Globus pallidus (tissue), 1 donor: ENCODE results near the gene MRPS17.
"Not testable (repeated sequence)": the region's sequence is repeated elsewhere in the genome, so short reads cannot be mapped to it uniquely, and the experiment has no call there.

Experiments
- DNase-seq: peaks from one replicate; pipeline ENCODE4 v3.0.0-alpha.2; 2015; ENCODE audit warnings: low spot score

MRPS17 gene

DNA sequence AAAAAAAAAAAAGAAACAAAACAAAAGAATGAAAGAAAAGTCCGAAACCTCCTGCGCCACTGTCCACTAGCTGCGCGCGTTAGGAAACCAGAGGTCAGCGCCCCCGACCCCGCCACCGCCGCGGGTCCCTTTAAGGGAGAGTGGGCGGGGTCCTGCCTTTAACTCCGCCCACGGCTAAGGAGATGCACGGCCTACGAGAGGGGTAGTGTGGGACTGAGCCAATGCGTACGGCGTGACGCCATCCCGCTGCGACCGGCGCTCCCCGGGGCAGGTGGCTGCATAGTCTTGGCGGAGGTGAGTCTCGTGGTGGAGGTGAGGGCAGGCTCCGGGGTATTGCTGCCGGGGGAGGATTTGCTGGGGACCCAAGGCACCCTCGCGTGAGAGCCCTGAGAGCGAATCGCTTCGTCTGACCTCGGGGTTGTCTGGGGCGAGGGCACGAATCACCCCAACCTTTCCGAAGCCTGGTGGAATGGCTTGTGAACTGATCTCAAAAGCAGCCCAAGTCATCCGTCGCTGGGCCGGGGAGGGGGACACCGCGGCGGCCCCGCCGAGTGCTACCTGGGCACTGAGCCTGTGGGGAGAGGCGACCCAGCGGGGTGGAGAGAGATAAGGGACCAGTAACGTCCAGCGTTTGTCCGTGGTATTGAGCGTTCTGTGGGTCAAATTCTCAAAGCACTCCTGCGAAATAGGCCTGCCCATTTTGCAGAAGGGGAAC, at the start of gene MRPS17:
Gene MRPS17, plus strand, starts transcription at position 241 of the 715 bp plus-strand sequence. CDS start 1,319 bp downstream, outside the sequence.
- DNase-seq = peak; percentile 79

DNA sequence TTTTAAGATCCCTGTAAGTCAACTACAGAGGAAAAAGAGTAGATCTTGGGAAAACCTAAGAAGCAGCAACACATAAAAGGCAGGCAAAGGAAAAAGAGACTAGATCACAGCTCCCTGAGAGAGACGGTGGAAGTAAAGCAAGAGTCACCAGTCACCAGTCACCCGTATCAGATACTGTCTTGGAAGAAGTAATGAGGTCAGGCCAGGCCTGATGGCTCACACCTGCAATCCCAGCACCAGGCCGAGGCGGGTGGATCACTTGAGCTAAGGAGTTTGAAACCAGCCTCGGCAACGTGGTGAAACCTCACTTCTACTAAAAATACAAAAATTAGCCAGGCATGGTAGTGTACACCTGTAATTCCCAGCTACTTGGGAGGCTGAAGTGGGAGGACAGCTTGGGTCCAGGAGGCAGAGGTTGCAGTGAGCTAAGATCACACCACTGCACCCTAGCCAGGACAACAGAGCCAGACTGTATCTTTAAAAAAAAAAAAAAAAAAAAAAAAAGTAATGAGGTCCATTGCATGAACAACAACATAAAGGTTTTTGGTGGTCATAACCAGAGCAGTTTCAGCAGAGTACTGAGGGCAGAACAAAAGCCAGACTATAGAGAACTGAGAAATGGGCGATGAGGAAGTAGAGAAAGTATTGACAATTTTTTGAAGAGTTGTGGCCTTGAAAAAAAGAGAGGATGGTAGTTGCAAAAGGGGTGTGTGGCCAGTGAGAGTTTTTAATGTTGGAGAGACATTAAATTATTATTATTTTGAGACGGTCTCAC, 47.5 kb upstream of the MRPS17 start:
- no peak for DNase-seq

DNA sequence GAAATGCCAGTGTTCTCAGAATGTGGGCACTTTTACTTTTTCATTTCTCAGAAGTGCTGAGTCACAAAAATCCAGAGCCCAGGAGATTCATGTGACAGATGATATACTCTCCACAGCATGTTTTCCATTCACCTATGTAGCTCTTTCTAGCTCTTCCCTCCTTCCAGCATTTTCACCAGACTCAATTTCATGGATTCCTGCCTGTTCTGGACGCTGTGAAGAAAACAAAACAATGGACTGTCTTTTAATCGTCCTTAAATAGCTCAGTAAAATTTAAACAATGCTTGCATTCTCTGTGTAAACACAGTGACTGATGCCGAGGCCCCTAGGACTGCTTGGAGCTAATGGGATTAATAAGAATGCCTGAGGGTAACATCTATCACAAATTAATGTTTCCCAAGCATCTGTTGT, 38.9 kb upstream of the MRPS17 start:
- peak; percentile 75 for DNase-seq

DNA sequence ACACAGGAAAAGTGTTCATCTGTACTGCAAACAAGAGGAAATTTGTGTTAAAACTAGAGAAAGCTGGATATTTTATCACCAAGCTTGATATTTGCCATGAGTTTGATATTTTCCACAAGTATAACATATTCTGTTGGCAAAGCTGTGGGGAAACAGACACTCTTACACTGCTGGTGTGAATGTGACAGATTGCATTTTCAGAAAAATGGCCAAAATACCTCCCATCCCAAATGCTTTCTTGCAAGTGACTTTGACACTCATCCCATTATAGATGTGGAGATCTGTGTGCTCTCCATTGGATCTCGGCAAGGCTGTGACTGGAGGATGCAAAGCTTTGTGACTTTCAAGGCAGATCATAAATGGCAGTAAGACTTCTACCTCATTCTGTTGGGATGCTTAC, 33.9 kb upstream of the MRPS17 start:
- DNase-seq = no peak

DNA sequence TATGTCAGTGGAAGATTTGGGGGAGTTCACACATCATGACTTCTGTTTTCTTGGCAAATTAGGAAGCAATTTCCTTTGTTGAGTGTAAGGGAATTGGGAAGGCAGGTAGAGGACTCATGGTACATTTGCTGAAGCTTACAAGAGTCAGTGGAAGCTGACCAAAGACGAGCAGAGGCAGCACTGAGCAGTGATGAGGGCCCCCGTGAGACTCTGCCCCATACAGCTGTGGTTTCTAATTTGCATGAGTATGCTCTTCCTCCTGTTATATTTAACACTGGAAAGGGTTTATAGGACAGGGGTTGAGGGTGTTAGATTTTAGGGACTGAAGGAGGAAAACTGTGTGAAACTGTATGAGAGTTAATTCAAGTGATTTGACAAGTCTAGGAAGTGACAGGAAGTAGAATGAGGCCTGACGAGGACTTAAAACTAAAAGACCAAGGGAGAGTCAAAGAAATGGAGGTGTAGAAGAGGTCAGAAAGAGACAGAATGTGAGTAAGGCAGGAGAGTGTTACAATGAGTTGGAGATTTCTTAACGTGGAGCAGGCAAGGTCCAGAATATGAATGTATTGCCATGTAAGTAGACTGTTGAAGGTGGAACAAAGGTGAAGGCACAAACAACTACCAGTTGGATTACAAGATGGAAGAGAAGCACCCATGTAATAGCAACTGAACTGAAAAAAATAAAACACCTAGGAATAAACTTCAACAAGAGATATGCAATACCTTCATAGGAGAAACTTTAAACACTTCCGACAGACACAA, 23.5 kb upstream of the MRPS17 start:
- DNase-seq = no peak

DNA sequence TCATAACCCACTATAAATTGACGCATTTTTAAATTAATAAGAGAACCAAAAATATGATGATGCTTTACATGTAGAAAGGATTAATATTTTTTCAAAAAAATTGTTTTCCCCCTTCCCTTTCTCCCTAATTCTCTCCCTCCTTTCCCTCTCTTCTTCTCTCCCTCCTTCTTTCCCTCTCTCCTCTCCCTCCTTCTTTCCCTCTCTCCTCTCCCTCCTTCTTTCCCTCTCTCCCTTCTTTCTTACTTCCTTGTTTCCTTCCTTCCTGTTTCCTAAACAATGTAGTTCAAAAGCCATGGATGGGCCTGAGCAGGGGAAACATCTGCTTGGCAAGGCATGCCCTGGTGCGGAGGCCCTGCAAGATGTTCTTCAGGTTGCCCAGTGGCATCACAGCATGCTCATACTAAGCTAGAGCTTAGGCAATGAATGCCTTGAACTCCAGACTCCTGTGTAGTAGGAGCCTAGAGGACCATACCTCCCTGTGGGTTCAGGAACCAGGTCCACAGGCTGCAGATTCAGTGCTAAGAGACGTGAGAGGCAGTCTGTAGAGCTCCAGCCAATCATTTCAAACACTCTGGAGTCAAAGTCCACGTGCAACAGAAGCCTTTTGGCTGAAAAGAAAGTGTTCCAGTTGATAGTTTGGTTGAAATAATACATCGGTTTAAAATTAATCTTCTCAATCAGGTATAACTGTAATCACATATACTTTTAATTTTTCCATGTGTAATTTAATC, 20.1 kb upstream of the MRPS17 start:
- no peak for DNase-seq

DNA sequence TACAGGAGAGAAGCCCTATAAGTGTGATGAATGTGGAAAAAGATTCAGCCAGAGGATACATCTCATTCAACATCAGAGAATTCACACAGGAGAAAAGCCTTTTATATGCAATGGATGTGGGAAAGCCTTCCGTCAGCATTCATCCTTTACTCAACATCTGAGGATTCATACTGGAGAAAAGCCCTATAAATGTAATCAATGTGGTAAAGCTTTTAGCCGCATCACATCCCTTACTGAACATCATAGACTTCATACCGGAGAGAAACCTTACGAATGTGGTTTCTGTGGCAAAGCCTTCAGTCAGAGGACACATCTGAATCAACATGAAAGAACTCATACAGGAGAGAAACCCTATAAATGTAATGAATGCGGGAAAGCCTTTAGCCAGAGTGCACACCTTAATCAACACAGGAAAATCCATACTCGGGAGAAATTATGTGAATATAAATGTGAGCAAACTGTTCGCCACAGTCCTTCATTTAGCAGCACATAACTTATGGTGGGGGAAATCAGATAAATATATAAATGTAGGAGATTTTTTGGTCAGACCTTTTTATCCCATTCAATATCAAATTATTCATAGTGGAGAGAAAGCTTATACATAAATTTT, 12.1 kb upstream of the MRPS17 start:
- DNase-seq = no peak

DNA sequence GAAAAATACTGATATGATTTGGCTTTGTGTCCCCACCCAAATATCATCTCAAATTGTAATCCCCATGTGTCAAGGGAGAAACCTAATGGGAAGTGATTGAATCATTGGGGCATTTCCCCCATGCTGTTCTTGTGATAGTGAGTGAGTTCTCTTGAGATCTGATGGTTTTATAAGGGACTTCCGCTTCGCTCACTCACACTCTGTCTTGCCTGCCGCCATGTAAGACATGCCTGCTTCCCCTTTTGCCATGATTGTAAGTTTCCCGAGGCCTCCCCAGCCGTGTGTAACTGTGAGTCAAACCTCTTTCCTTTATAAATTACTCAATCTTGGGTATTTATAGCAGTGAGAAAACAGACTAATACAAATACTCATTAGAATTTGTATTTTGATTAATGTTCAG, 5.1 kb upstream of the MRPS17 start:
- DNase-seq = no peak

DNA sequence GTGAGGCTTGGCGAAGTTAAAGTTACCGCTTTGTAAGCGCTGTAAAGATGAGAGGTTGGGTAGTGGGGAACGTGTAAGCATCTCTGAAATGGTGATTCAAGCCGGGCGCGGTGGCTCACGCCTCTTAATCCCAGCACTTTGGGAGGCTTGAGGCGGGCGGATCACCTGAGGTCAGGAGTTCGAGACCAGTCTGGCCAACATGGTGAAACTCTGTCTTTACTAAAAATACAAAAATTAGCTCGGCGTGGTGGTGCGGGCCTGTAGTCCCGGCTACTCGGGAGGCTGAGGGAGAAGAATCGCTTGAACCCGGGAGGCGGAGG, 635 bp downstream of the MRPS17 start:
- DNase-seq = not testable (repeated sequence)

DNA sequence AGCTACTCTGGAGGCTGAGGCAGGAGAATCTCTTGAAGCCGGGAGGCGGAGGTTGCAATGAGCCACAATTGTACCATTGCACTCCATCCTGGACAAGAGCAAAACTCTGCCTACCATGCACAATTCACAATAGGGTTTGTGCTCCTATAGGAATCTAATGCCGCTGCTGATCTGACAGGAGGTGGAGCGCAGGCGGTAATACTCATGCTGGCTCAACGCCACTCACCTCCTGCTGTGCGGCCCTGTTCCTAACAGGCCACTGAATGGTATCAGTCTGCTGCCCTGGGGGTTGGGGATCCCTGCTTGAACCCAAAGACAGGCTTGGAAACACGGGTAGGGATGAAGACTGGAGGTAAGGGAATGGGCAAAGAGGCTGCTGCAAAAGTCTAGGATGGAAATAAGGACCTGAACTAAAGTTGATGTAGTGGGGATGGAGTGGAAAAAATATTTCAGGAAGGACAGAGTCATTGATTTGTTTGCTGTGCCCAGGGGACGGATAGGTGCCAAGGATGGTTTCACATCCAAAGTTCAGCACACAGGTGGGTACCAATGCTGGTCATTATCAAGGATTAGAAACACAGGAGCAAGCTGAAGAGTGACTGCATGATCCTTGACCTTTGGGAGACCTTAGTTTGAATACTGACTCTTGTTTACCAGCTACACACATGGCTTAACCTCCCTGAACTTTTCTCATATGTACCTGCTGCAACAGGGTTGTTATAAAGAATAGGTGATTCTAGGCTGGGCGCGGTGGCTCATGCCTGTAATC, 2.2 kb downstream of the MRPS17 start:
- DNase-seq = no peak

DNA sequence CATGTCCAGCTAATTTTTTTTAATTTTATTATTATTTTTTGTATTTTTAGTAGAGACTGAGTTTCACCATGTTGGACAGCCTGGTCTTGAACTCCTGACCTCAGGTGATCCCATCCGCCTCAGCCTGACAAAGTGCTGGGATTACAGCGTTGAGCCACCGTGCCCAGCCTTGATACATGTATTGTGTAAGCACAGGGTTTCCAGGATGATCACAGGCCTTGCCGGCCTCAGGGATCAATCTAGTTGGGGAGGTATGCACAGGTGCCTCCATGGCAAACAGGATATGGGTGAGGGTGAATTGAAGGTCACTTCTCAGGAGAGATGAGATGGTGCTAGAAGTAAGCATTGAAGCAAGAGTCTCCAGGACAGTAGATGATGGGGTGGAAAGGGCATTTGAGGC, 5.5 kb downstream of the MRPS17 start:
- no peak for DNase-seq

DNA sequence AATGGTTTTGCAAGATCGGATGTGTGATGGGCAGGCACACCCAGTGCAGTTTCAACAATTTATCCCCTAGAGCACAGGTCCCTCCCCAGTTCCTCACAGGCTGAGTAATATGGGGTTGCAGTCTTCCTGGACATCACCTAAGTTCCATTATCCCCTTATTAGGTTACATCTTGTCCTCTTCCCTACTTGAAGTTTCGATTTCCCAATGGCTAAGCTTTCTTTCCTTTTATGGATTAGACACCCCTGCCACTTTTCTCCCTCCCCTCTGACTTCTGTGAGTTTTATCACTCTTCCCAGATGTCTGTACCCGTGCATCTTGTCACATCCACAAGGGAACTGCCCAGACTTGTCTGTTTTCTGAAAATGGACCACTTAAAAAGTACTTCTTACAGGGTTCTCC, 10.3 kb downstream of the MRPS17 start:
- no peak for DNase-seq

DNA sequence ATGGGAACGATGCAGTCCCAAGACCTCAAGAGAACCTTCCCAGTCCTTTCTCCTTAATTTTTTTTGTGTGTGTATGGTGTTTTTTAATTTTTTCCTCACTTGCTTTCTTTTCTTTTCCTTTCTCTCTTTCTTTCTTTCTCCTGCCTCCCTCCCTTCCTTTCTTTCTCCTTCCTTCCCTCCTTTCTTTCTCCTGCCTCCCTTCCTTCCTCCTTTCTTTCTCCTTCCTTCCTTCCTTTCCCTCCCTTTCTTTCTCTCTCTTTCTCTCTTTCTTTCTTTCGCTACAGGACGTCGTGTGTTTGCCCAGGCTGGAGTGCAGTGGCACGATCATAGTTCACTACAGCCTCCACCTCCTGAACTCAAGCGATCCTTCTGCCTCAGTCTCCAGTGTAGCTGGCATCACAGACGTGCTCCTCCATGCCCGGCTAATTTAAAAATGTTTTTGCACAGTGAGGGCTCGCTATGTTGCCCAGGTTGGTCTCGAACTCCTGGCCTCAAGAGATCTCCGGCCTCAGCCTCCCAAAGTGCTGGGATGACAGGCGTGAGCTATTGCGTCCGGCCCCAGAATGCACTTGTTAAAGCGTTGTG, 12.0 kb downstream of the MRPS17 start:
- no peak for DNase-seq

DNA sequence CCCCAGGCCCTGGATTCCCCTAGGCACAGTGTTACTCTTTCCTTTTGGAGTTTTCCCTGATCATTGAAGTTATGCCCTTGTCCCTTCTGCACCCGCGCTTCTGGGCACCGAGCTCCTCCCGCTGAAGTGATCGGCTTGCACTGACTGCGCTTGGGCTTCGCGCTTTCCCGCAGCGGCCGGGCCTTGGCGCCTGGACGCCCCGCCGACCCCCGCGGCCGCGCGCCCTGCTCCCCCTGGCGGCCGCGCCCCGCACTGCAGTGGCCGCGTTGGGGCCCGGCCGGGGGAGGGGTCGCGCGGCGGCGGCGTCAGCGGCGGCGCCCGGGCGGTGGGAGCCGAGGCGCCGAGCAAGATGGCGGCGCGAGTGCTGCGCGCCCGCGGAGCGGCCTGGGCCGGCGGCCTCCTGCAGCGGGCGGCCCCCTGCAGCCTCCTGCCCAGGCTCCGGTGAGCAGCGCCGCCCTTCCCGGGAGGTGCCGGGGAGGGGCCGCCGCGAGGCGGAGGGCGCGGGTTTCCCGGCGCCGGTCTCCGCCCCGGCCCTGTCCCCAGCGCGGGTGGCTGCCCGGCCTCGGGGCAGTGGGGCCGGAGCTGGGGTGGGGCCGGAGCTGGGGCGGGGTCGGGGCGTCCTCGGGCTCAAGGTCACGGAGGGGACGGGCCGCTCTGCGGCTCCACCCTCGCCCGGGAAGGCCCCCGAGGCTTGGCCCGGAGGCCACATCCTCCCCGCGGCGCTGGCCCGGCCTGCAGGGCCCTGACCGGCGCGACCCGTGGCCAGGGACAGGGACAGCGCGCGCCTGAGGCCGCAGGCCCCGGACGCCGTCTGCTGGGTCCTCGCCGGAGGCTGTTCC, 12.8 kb downstream of the MRPS17 start, which contains the start of gene NIPSNAP2:
Gene NIPSNAP2, plus strand, starts transcription at position 325 of the 839 bp plus-strand sequence. Its CDS starts 25 bp downstream, at position 350.
- peak; percentile 77 for DNase-seq

DNA sequence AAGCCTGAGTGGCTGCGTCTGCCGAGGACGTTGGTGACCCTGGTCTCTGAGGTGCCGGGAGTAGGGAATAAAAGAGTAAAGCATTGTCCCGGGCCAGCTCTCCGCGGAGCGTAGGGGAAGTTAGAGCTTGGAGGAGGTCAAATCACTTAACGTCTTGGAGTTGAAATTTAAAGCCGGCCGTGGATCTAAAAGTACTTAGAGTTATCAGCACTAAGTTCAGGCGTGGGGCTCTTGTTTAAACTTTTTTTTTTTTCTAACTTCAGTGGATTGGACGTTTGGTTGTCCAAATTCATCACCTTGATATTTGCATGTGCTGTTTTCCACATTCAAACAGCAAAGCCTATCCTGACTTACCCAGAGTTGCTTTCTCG, 13.4 kb downstream of the MRPS17 start:
- DNase-seq = no peak

DNA sequence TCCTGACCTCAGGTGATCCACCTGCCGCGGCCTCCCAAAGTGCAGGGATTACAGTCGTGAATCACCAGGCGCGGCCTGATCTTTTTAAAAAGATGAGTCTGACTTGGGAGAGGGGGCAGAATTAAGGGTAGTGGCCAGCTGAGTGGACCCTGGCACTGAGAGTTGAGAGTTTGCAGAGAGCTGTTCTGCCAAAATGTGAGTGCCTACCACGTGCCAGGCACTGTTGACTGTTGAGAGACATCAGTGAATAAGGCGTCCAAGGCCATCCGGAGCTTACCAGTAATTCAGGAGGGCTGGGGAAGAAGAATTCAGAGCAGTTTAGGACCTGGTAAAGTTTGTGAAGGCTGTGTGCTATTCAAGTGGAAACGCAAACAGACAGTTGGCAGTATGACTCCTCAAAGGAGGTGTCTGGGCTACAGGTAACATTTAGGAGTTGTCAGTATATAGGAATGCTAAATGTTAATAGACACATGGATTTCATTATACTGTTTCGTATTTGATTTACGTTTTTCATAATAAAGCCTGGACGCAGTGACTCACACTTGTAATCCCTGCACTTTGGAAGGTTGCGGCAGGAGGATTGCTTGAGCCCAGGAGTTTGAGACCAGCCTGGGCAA, 14.2 kb downstream of the MRPS17 start:
- DNase-seq = peak; percentile 31

DNA sequence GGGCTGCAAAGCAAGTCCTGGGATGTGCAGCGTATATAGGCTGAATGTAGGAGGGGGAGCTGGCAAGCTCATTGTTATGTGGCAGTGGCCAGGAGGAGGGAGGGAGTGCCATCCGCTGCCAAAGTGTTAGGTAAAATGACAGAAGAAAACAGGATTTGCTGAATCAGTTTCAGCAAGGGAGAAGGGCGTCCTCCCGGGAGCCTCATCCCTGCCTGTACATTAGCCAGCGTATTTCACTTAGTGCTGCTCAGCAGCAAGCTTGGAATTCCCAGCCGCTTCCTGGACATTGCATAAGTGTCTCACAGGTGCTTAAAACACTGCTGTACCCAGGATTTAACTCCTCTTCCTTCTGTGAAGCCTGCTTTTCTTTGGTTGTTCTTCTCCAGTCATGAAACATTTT, 15.2 kb downstream of the MRPS17 start:
- DNase-seq = no peak

DNA sequence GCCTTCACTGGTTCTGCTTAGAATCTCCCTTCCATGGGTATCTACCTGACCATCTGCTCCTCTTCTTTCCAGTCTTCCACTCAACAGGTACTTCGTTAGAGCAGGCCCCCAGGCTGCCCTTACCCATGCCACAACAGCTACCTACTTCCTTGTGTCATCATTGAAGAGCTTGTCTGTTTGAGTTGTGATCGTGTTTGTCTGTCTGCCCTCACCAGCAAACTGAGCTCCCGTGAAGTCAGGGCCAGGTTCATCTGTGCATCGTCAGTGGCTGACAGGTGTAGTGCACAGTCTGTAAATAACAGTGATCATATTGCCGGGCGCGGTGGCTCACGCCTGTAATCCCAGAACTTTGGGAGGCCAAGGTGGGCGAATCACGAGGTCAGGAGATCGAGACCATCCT, 17.7 kb downstream of the MRPS17 start:
- no peak for DNase-seq

DNA sequence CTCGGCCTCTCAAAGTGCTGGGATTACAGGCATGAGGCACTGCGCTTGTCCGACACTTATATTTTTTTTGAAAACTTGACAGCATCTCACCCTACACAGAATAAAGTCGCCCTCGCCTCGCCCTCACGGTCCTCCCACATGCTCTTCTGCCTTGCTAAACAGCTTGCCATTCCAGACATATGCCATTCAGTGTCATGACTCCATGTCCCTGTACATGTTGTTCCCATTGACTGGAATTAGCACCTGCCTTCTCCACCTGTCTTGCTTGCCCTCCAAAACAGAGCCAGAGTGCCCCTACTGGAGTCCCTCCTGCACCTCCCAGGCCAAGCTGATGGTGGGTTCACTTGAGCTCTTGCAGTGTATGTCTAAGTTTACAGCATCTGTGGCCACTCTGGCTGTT, 18.9 kb downstream of the MRPS17 start:
- no peak for DNase-seq
